T-helper 2 cell treated with Interferon-gamma antibody and Interleukin-4, amounts not matched to agents 100 ng/mL and 5 ng/mL, for 36 hours (primary cell): ENCODE results near the gene CNGA2. TPM values are rescaled to one million over a fixed set of nuclear protein-coding genes. Genes with fewer than 3 reads are reported as not detected.

Experiments
- intact Hi-C: fragments of 100-400 bp; cut with micrococcal nuclease; formaldehyde crosslinking; loops from one replicate; pipeline ENCODE4 v1.15.1; 2023
- total RNA-seq: library from RNA; stranded (reverse); gene quantifications from 2 replicates; pipeline ENCODE4 v1.2.3, GENCODE V29; 2022

Gene CNGA2
- total RNA-seq, 1 donor from 2014 or later = not detected

- intact Hi-C loops = no loop called here
Observed at GRCh38 chrX:151750511-151750910, 16.0 kb downstream of the CNGA2 start.

- intact Hi-C loops = loop anchor here (2.0 kb wide), 1 partner anchor 880 kb away; no protein-coding TSS in a partner anchor
Observed at GRCh38 chrX:151752847-151753246, 18.3 kb downstream of the CNGA2 start.

GRCh38 chrX:151753313-151754046 lies 18.9 kb downstream of the CNGA2 start:
- intact Hi-C loops = loop anchor here (2.0 kb wide), 1 partner anchor 879 kb away; no protein-coding TSS in a partner anchor

DNA sequence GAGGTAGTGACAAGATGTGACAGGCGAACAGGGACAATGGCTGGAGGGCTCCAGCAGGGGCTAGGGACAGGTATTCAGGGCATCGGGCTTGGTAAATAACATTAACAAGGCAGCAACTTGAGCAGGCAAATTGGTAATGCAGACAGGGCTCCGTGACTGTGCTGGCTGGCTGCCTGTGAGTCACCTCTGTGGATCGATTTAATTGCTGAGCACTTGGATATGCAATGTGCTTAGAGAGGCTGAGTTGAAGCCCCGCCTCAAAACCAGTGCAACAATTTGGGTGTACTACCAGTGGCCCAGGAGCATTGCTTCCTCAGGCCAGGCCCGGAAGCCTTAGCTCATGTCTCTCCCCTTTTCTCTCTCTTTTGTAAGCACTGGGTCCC lies 19.5 kb downstream of the CNGA2 start:
- intact Hi-C loops = no loop called here

DNA sequence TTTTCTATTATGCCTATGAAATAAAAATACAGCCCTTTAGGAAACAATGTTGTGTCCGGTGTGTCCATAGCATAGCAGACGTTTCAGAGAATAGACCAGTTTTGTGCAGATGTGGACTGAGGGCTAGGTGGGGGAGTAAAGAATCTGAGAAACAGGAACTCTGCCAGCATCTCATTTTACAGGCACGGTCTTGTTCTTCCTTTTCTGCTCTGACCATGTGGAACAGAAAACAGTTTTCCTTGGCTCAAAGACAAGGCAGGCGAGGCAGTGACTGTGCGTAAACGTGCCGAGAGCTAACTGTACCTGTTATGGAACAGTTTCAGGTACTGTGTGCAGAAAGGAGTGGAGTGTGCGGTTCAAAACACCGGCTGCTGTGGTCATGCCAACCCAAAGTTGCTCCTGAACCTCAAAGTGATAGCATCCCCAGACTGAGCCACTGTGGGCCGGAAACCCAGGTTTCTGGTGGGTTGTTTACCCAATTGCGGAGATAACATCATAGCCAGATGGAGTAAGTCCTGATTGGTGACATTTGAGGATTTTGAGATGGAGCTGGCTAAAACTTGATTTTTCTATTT lies 20.2 kb downstream of the CNGA2 start:
- intact Hi-C loops = no loop called here

DNA sequence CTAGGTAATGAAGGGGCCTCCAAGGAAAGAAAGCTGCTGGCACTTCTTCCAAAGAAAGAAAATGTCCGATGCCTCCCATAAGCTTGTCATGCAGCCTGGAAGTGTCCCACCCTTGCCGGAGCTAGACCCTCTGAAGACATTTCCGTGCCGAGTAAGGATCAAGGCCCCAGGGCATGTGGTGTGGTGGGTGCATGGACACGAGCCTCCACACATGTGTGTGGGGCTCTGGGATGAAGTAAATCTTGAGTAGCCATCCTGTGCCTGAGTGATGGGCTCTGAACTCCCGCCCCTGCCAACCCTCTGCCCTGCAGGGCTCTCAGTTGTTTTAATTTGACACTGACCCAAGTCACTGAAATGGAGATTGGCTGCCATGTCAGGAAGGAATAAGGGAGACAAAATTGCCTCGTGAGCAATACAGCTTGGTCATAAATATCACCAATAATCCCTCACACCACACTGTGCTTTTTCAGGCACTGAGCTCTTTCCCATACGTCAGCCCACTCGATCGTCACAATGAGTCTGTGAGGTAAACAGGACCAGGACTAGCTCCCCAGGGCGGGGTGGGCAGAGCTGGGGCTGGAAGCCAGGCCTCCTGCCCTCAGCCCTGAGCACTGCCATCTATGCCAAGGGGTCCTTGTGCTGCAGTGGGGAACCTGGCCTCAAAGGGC lies 24.6 kb downstream of the CNGA2 start:
- intact Hi-C loops = no loop called here

DNA sequence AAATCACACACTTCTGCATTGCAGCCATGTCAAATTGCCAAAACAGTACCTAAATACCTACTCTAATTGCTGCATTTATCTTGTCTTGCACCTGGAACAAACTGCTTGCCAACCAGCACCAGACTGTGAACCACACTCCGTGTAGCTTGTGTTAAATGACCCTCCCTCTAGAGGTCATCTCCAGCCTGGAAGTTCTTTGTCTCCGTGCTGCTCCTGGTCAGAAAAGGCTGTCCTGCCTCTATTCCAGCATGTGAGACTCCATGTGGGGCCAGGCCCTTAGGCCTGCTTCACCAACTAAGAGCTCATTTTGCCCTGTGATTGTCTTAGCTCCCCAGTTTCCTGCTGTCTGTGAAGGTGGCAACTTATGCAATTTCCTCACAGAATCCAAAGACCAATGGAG lies 28.3 kb downstream of the CNGA2 start:
- intact Hi-C loops = no loop called here

- intact Hi-C loops = no loop called here
Observed at GRCh38 chrX:151763711-151764110, 29.2 kb downstream of the CNGA2 start.

DNA sequence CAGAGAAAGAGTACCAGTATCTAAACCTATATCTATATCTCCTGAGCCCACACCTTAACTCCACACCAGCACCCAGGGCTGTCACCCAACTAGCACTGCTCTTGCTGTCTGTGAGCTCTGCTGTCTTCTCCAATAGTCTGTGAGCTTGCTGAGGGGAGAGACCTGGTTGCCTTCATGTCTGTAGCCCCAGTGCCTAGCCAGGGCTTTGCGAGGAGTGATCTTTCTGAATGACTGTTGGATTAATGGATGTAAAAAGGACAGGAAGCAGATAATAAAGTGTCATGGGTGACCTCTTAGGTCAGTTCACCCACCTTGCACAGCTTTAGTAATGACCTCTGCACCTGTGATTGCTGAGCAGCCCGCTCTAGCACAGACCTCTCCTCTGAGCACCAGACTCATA lies 30.5 kb downstream of the CNGA2 start:
- intact Hi-C loops = no loop called here

DNA sequence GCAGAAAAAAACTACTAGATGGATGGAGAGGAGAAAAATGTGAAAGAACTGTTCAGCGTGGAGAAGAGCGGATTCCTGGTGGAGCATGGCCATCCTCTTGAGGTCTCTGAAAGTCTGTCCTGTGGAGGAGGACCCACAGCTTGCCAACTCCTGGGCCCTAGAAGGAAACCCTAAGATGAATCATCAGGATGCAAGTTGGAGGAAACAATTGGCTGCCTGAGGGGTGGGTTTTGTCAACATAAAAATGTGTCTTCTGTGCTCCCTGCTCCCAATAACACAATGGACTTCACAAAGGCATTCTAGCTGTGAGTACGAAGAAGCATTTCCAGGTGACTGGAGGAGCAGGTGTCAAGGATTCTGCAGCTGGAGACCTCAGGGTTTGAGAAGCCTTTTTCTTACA lies 37.2 kb downstream of the CNGA2 start:
- intact Hi-C loops = no loop called here

DNA sequence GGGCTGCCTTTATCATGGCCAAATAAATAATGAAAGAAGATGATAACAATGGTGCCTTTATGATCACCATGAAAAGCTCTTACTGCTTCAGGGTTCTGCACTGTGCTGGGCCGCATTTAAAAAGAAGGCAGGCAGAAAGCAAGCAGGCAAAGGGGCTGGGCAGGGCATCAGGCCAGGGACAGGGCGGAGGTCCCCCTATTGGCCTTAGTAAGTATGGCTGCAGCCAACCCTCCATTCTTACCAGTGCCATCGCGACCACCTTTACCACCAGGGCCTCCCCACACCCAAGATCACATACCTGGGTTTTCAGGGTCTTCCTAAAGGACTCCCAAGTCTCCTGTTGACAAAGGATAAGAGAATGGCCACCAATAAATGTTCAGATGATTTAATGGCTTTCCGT lies 38.9 kb downstream of the CNGA2 start:
- intact Hi-C loops = no loop called here

DNA sequence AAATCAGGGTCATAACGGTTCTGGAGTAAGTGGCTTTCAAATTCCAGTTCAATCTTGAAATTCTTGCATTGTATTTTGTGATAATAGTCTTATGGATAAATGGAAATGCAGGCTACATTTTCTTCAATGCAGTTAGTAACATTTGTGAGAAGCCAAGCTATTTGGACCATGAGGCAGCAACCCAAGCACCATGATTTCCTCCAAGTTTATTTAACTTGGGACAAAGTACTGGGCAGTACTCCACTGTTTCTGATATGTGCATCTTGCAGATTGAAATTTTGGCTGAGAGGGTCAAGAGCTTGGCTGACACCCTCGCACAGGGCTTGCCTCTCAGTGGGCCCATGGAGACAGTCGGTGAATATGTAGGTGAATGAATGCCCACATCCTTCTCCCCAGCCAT lies 39.9 kb downstream of the CNGA2 start:
- intact Hi-C loops = no loop called here

DNA sequence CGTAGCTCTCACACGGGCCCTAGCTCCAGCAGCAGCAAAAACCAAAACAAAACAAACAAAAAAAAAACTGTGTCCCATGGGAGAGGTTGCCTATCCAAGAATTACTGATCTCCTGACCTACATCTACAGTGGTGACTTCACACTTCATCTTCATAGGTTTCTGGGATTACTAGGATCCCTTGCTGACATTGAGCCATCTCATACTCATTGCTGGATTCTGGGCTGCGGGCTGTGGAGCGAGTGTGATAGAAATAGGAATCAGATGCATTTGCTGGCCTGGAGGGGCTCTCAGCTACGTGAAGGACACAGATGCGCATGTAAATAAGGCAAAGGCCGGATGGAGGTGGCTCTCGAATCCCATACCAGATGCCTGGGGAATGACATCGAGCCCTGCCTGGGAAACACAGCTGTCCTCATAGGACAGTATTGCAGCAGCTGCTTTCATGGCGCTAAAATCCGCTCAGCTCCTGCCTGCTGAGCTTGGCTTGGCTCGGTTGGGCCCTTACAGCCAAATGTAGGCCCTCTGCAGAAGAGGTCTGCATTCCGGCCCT lies 41.7 kb downstream of the CNGA2 start:
- intact Hi-C loops = no loop called here

DNA sequence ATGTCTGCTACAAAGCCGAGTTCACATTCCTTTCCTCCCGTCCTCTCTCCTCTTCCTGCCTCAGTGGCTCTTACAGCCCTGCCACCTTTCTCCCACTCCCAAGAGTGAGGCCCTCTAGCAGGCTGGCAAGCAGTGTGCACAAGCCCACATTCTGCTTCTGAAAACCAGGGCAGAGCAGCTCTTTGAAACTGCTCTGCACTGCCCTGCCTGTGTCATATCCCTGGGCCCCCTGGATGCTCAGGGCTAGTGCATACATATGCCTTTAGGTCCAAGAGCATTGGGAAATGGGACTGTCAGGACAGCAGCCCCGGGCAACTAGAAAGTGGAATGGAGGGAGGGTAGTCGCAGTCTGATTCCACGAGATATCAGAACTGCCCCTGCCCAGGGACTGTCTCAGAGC lies 42.4 kb downstream of the CNGA2 start:
- intact Hi-C loops = no loop called here

DNA sequence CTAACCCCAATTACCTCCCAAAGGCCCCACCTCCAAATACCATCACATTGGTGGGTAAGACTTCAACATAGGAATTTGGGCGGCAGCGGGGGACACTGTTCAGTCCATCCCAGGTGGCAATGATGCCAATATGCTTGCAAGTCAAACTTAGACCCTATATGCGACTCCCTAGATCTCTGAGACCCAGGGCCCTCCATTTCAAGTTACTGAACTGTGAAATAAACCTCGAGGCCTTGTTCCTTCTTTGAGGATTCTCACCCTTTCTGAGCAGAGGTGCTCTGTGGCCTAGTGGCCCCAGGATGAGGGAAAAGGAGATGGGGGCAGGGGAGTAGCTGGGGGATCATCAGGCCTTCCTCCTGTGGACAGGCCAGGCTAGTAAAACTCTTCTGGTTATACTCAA lies 44.7 kb downstream of the CNGA2 start:
- intact Hi-C loops = no loop called here

DNA sequence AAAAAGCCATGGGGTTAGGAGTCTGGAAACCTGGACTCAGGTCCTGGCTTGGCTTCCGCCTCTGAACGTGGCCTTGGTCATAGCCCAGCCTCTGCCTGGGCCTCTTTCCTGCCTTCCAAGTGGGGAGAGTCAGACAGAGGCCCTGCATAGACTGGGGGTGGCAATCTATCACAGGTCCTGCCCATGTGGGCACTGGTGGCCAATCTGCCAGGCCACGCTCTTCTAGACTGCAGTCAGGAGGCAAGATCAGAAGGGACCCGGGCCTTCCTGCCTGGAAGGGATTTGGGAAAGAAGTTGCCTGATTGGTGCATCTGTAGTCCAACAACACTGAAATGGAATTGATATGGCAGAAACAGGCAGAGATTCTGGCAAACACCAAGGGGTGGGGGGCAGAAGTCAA lies 46.1 kb downstream of the CNGA2 start:
- intact Hi-C loops = no loop called here

DNA sequence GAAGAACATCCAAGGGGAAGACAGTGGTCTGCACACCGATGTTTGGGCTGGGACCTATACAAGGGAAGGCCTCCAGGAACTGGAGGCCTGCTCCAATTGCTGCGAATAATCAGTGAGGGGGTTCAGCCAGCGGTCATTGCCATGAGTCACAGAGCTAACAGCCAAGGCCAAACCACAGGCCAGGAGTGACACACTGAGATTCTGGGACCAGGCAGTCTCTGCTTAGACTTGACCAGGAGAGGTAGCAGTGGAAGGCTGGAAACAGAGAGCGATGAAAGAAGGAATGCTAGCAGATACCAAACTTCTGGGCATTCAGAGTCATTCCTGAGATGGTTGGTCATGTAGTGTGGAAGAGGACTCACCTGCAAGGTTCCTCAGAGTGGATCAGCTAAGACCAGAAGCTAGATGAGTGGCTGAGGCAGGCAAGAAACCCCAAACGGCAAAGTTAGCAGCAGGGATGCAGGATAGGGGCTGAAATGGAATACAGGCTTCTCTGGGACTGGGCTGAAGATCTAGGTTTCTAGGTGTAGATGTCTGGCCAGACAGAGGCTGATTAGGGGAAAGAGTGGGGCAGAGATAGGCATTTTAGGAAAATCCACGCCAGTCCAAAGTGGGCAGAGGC lies 54.7 kb downstream of the CNGA2 start:
- intact Hi-C loops = no loop called here

- intact Hi-C loops = no loop called here
Observed at GRCh38 chrX:151790481-151791160, 56.1 kb downstream of the CNGA2 start.

GRCh38 chrX:151791961-151792360 lies 57.4 kb downstream of the CNGA2 start:
- intact Hi-C loops = no loop called here

DNA sequence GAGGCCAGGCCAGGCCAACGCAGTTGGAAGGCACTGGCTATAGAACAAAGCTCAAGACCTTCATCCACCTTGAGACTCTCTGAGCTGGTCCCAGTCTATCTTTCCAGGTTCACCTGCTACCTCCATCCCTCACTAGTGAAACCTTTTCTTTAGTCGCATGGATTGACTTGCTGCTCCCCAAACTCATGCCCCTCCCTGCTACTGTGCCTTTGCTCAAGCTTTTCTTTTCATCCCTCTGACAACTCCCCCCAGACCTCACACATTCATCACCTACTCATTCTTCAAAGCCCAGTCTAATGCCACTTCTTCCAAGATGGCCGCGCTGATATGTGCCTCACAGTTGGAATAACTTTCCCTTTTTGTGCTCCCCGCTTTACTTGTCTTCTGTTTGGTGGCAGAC lies 58.0 kb downstream of the CNGA2 start:
- intact Hi-C loops = no loop called here

- intact Hi-C loops = no loop called here
Observed at GRCh38 chrX:151793886-151794285, 59.3 kb downstream of the CNGA2 start.
